Epithelial cell of proximal tubule (primary cell): ENCODE measurements around the gene SCCPDH. TPM values are rescaled to one million over a fixed set of nuclear protein-coding genes. Genes with fewer than 3 reads are reported as not detected.
A peak's percentile ranks its signal among the peaks of the same experiment; 100 is the strongest.

Experiments used
- DNase-seq: peaks from one replicate; pipeline ENCODE4 v3.0.0-alpha.2; 2011; ENCODE audit warnings: low read depth
- H3K4me3 ChIP-seq: 2 replicates; pipeline ENCODE4 v1.5.1; 2011; ENCODE audit warnings: low read depth, mild to moderate bottlenecking, low read length
- CTCF ChIP-seq: conservative IDR thresholded peaks from 2 replicates; pipeline ENCODE4 v1.5.1; 2012; ENCODE audit warnings: low read depth, mild to moderate bottlenecking, low read length
- total RNA-seq: library from RNA; depleted of rRNA; stranded (reverse); fragments of >200 nt; gene quantifications from 2 replicates; pipeline ENCODE4 v1.2.3, GENCODE V29; 2015

SCCPDH gene
- total RNA-seq, 1 donor from 2014 or later, result 40.8 TPM

- no peak overlapping the region for H3K4me3 ChIP-seq
- no peak for TF ChIP-seq CTCF
- no peak for DNase-seq
Observed at GRCh38 chr1:246786606-246787238, 62.5 kb downstream of the SCCPDH start.

GRCh38 chr1:246787781-246788513 lies 63.7 kb downstream of the SCCPDH start:
- H3K4me3 ChIP-seq, result no peak overlapping the region
- no peak for TF ChIP-seq CTCF
- DNase-seq, result no peak

- H3K4me3 ChIP-seq, result peak overlapping the region; percentile 32
- TF ChIP-seq CTCF, result no peak
Observed at GRCh38 chr1:246788895-246789338, 64.7 kb downstream of the SCCPDH start.

GRCh38 chr1:246789454-246790339 lies 65.5 kb downstream of the SCCPDH start:
- TF ChIP-seq CTCF, result no peak
- no peak overlapping the region for H3K4me3 ChIP-seq
- DNase-seq, result no peak

More at GRCh38 chr1:246788895-246789338, 64.7 kb downstream of the SCCPDH start:
- DNase-seq, result no peak

GRCh38 chr1:246790364-246790763 lies 66.2 kb downstream of the SCCPDH start:
- DNase-seq, result no peak
- TF ChIP-seq CTCF, result no peak
- no peak overlapping the region for H3K4me3 ChIP-seq

- DNase-seq, result no peak
- H3K4me3 ChIP-seq, result no peak overlapping the region
- TF ChIP-seq CTCF, result no peak
Observed at GRCh38 chr1:246790833-246791232, 66.6 kb downstream of the SCCPDH start.
